ENCODE measurements around the gene FBXO30.
A peak's percentile ranks its signal among the peaks of the same experiment; 100 is the strongest.

FBXO30 gene

GRCh38 chr6:145814501-145815308 is at the start of gene FBXO30:
FBXO30 (minus strand) TSS chr6:145814795; CDS start chr6:145806405, 8,390 bp downstream.
- peak; percentile 93 for DNase-seq (ENCODE audit: low spot score)

- no peak for DNase-seq (ENCODE audit: low spot score)
Measured at GRCh38 chr6:145863988-145864616, 49.5 kb upstream of the FBXO30 start.

- DNase-seq (ENCODE audit: low spot score): no peak
Measured at GRCh38 chr6:145863366-145863765, 48.8 kb upstream of the FBXO30 start.

- no peak for DNase-seq (ENCODE audit: low spot score)
Measured at GRCh38 chr6:145860562-145860961, 46.0 kb upstream of the FBXO30 start.

GRCh38 chr6:145850671-145851070 is 36.1 kb upstream of the FBXO30 start:
- no peak for DNase-seq (ENCODE audit: low spot score)

GRCh38 chr6:145848541-145848940 is 33.9 kb upstream of the FBXO30 start:
- no peak for DNase-seq (ENCODE audit: low spot score)

GRCh38 chr6:145845557-145845956 is 31.0 kb upstream of the FBXO30 start:
- DNase-seq (ENCODE audit: low spot score): no peak

- no peak for DNase-seq (ENCODE audit: low spot score)
Measured at GRCh38 chr6:145844933-145845540, 30.4 kb upstream of the FBXO30 start.

GRCh38 chr6:145842693-145843546 is 28.3 kb upstream of the FBXO30 start:
- DNase-seq (ENCODE audit: low spot score): peak; percentile 21

- no peak for DNase-seq (ENCODE audit: low spot score)
Measured at GRCh38 chr6:145841668-145842067, 27.1 kb upstream of the FBXO30 start.

GRCh38 chr6:145839653-145840052 is 25.1 kb upstream of the FBXO30 start:
- DNase-seq (ENCODE audit: low spot score): no peak

GRCh38 chr6:145838305-145838704 is 23.7 kb upstream of the FBXO30 start:
- no peak for DNase-seq (ENCODE audit: low spot score)

GRCh38 chr6:145836772-145837171 is 22.2 kb upstream of the FBXO30 start:
- DNase-seq (ENCODE audit: low spot score): no peak

GRCh38 chr6:145836170-145836569 is 21.6 kb upstream of the FBXO30 start:
- DNase-seq (ENCODE audit: low spot score): no peak

GRCh38 chr6:145830612-145831011 is 16.0 kb upstream of the FBXO30 start:
- no peak for DNase-seq (ENCODE audit: low spot score)

- no peak for DNase-seq (ENCODE audit: low spot score)
Measured at GRCh38 chr6:145829950-145830349, 15.4 kb upstream of the FBXO30 start.

- DNase-seq (ENCODE audit: low spot score): no peak
Measured at GRCh38 chr6:145829102-145829501, 14.5 kb upstream of the FBXO30 start.

- DNase-seq (ENCODE audit: low spot score): no peak
Measured at GRCh38 chr6:145824344-145824743, 9.7 kb upstream of the FBXO30 start.

- no peak for DNase-seq (ENCODE audit: low spot score)
Measured at GRCh38 chr6:145823328-145823944, 8.8 kb upstream of the FBXO30 start.

- DNase-seq (ENCODE audit: low spot score): no peak
Measured at GRCh38 chr6:145822456-145822855, 7.9 kb upstream of the FBXO30 start.

GRCh38 chr6:145819994-145820393 is 5.4 kb upstream of the FBXO30 start:
- DNase-seq (ENCODE audit: low spot score): no peak

GRCh38 chr6:145818796-145819195 is 4.2 kb upstream of the FBXO30 start:
- DNase-seq (ENCODE audit: low spot score): no peak

Measured in Ammon's horn (tissue), 1 donor.